HepG2 (cell line): ENCODE data around the gene CNTNAP1. TPM values are rescaled to one million over a fixed set of nuclear protein-coding genes. Genes with fewer than 3 reads are reported as not detected.
A peak's percentile ranks its signal among the peaks of the same experiment; 100 is the strongest.

ENCODE experiments used
- AKAP8 ChIP-seq: sonication (generic); formaldehyde crosslinking; IDR thresholded peaks from 2 replicates; pipeline ENCODE4 v1.5.1; 2020; ENCODE audit warnings: mild to moderate bottlenecking, missing genetic modification reagents
- AKNA ChIP-seq: sonication (generic); formaldehyde crosslinking; IDR thresholded peaks from 2 replicates; pipeline ENCODE4 v1.4.0; 2020; ENCODE audit warnings: missing genetic modification reagents, borderline replicate concordance
- ASH2L ChIP-seq: fragments of 300-600, 200-600 bp; sonication (generic); IDR thresholded peaks from 2 replicates; pipeline ENCODE4 v1.7.0; 2017; ENCODE audit warnings: low read depth, mild to moderate bottlenecking, moderate library complexity, mixed read lengths, low read length; ENCODE audit not compliant: insufficient read length
- ATM ChIP-seq: fragments of 450-650 bp; IDR thresholded peaks from 2 replicates; pipeline ENCODE4 v1.7.1; 2017; ENCODE audit warnings: mild to moderate bottlenecking, borderline replicate concordance
- CHCHD3 ChIP-seq: sonication (generic); formaldehyde crosslinking; IDR thresholded peaks from 2 replicates; pipeline ENCODE4 v1.8.0; 2022; ENCODE audit warnings: mild to moderate bottlenecking, missing genetic modification reagents, moderate library complexity
- ELF3 ChIP-seq: IDR thresholded peaks from 2 replicates; pipeline ENCODE4 v1.6.1; 2016; ENCODE audit warnings: missing genetic modification reagents, missing compliant biosample characterization
- EZH2 ChIP-seq: conservative IDR thresholded peaks from 2 replicates; pipeline ENCODE4 v1.6.1; 2012; ENCODE audit warnings: mild to moderate bottlenecking, low read depth, low read length, moderate library complexity
- HNF4G ChIP-seq, 2 experiments: sonication (generic) in 1 of 2; formaldehyde crosslinking in 1 of 2; IDR thresholded peaks; 2 replicates each; pipeline versions ENCODE4 v1.4.0 to v1.6.1; 2011 to 2020; ENCODE audit warnings: borderline replicate concordance in 2 of 2, low read depth in 2 of 2, mild to moderate bottlenecking in 2 of 2, low read length in 1 of 2, missing genetic modification reagents in 1 of 2, moderate library complexity in 1 of 2
- HNRNPLL ChIP-seq: fragments of 200-400 bp; formaldehyde crosslinking; IDR thresholded peaks from 2 replicates; pipeline ENCODE4 v1.6.1; 2017; ENCODE audit warnings: mild to moderate bottlenecking, low read depth, low read length; ENCODE audit not compliant: poor library complexity, severe bottlenecking
- RARG ChIP-seq: sonication (generic); formaldehyde crosslinking; IDR thresholded peaks from 2 replicates; pipeline ENCODE4 v1.4.0; 2020; ENCODE audit warnings: low read depth, mild to moderate bottlenecking, missing genetic modification reagents
- RCOR2 ChIP-seq: IDR thresholded peaks from 2 replicates; pipeline ENCODE4 v1.6.1; 2016; ENCODE audit warnings: missing biosample characterization, missing genetic modification reagents
- RXRB ChIP-seq: IDR thresholded peaks from 2 replicates; pipeline ENCODE4 v1.6.1; 2016; ENCODE audit warnings: borderline replicate concordance, missing genetic modification reagents, missing compliant biosample characterization
- ZBTB7A ChIP-seq: sonication (generic); formaldehyde crosslinking; IDR thresholded peaks from 2 replicates; pipeline ENCODE4 v1.8.0; 2022; ENCODE audit warnings: mild to moderate bottlenecking, missing genetic modification reagents
- ZBTB8A ChIP-seq: sonication (generic); formaldehyde crosslinking; IDR thresholded peaks from 2 replicates; pipeline ENCODE4 v1.4.0; 2020; ENCODE audit warnings: mild to moderate bottlenecking, low read depth, missing genetic modification reagents, borderline replicate concordance
- ZNF101 ChIP-seq: sonication (generic); formaldehyde crosslinking; IDR thresholded peaks from 2 replicates; pipeline ENCODE4 v1.4.0; 2020; ENCODE audit warnings: mild to moderate bottlenecking, low read depth, missing genetic modification reagents, borderline replicate concordance
- ZNF468 ChIP-seq: sonication (generic); formaldehyde crosslinking; IDR thresholded peaks from 2 replicates; pipeline ENCODE4 v1.8.0; 2022; ENCODE audit warnings: mild to moderate bottlenecking, moderate library complexity, missing genetic modification reagents
- ZNF747 ChIP-seq: sonication (generic); formaldehyde crosslinking; IDR thresholded peaks from 2 replicates; pipeline ENCODE4 v1.8.1; 2023; ENCODE audit warnings: missing genetic modification reagents, mild to moderate bottlenecking, borderline replicate concordance
- ZNF816 ChIP-seq: sonication (generic); formaldehyde crosslinking; IDR thresholded peaks from 2 replicates; pipeline ENCODE4 v1.8.0; 2022; ENCODE audit warnings: missing genetic modification reagents, mild to moderate bottlenecking, borderline replicate concordance
- polyA plus RNA-seq, 8 experiments: library from polyadenylated mRNA; depleted of rRNA in 3 of 8; stranded (reverse) in 7 of 8; unstranded in 1 of 8; fragments of >200 nt; fragmentation: Illumina TruSeq in 4 of 8; extraction: Trizol in 4 of 8; gene quantifications; 2 replicates each; pipeline versions ENCODE4 v1.2.1 to v1.2.3, GENCODE V29; 2011 to 2016; ENCODE audit warnings: low read depth in 4 of 8, missing spikeins in 1 of 8, mixed read lengths in 1 of 8; ENCODE audit not compliant: insufficient read depth in 1 of 8
- total RNA-seq, 5 experiments: library from RNA; depleted of rRNA; stranded (reverse); fragments of >200 nt; fragmentation: Illumina TruSeq; extraction: Trizol; gene quantifications; 2 replicates each; pipeline ENCODE4 v1.2.3, GENCODE V29; 2016; ENCODE audit warnings: low read depth in 1 of 5
- TF ChIP-seq, protein P1 (sequence below): IDR thresholded peaks from 2 replicates; pipeline ENCODE4 v1.6.1; 2018; ENCODE audit warnings: missing genetic modification reagents
- TF ChIP-seq, protein P2 (sequence below): sonication (generic); formaldehyde crosslinking; conservative IDR thresholded peaks from 2 replicates; pipeline ENCODE4 v1.8.0; 2022; ENCODE audit warnings: low read depth, missing genetic modification reagents

CNTNAP1 gene
- total and polyA plus RNA-seq, 2 of the 13 experiments (the other 11 are each of a cell fraction or from before 2014, with no cell fraction given) = 4.5 to 7.7 TPM

DNA sequence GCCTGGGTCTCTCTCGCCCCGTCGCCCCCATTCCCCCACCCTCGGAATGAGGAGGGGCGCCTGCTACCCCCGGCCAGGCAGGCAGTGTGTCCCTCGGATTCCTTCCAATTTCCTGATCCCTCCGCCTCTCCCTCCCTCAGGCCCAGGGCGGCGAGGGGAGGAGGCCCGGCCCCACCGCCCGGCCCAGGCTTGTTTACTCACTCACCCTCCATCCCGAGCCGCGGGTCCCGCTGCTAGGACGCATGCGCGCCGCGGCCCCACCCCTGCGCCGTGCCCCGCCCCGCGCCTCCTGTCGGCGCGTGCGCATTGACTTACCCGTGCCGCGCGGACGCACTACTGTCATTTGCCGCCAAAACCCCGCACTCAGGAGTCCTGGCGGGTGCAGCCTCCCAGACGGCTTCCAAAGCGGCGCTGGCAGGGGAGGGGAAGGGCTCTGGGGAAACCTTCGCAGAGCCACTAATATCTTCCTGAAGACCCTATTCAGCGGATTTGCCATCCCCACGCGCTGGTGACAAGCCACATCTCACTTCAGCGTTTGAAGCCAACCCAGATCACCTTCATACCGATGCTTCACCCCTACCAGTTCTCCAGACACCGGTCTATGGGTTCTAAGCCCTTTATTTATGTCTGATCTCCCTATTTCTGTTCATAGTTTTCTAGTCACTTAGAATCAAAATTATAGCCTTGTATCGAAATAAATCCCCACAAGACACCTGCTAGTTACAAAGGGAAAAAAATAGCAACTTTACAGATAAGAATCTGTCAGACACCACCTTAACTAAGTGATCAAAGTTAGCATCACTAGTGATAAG lies 62.7 kb downstream of the CNTNAP1 start, which contains the start of gene EZH1 (continued):
- TF ChIP-seq AKNA = peak; percentile 46; the same call in 1 of the 2 replicates
- TF ChIP-seq ZNF101 (CRISPR knock-in tag) = no peak
- no peak for TF ChIP-seq EZH2
- TF ChIP-seq, protein P1, sequence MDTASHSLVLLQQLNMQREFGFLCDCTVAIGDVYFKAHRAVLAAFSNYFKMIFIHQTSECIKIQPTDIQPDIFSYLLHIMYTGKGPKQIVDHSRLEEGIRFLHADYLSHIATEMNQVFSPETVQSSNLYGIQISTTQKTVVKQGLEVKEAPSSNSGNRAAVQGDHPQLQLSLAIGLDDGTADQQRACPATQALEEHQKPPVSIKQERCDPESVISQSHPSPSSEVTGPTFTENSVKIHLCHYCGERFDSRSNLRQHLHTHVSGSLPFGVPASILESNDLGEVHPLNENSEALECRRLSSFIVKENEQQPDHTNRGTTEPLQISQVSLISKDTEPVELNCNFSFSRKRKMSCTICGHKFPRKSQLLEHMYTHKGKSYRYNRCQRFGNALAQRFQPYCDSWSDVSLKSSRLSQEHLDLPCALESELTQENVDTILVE = peak; percentile 63
- no peak; the same call in 1 of the 2 replicates for TF ChIP-seq RCOR2
- TF ChIP-seq RARG = no peak
- TF ChIP-seq HNRNPLL = peak; percentile 47
- TF ChIP-seq, protein P2, sequence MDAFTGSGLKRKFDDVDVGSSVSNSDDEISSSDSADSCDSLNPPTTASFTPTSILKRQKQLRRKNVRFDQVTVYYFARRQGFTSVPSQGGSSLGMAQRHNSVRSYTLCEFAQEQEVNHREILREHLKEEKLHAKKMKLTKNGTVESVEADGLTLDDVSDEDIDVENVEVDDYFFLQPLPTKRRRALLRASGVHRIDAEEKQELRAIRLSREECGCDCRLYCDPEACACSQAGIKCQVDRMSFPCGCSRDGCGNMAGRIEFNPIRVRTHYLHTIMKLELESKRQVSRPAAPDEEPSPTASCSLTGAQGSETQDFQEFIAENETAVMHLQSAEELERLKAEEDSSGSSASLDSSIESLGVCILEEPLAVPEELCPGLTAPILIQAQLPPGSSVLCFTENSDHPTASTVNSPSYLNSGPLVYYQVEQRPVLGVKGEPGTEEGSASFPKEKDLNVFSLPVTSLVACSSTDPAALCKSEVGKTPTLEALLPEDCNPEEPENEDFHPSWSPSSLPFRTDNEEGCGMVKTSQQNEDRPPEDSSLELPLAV (CRISPR knock-in tag) = 0 out of 2 replicates have a peak, but pooled peaks have one; percentile 32
- peak; percentile 93 for TF ChIP-seq ZBTB7A (CRISPR knock-in tag)
- TF ChIP-seq ZNF816 = peak; percentile 76; the same call in 1 of the 2 replicates
- TF ChIP-seq HNF4G (IDR thresholded peaks at IDR 0.05; ENCODE audit: borderline replicate concordance, low read depth, low read length) = no peak
- TF ChIP-seq HNF4G (CRISPR knock-in tag; IDR thresholded peaks at IDR 0.05; ENCODE audit: borderline replicate concordance, low read depth) = peak; percentile 60; the same call in 1 of the 2 replicates
- no peak for TF ChIP-seq CHCHD3 (CRISPR knock-in tag)
- TF ChIP-seq RXRB (CRISPR knock-in tag) = no peak; the same call in none of the 2 replicates
- peak; percentile 43; the same call in 1 of the 2 replicates for TF ChIP-seq ELF3
- TF ChIP-seq ZNF747 (CRISPR knock-in tag) = peak; percentile 98
- no peak for TF ChIP-seq ATM
- TF ChIP-seq ZNF468 (CRISPR knock-in tag) = 0 out of 2 replicates have a peak, but pooled peaks have one; percentile 65
- peak; percentile 86 for TF ChIP-seq ASH2L
- peak; percentile 57; the same call in 1 of the 2 replicates for TF ChIP-seq AKAP8 (CRISPR knock-in tag)
- 0 out of 2 replicates have a peak, but pooled peaks have one; percentile 92 for TF ChIP-seq ZBTB8A (CRISPR knock-in tag)
